GM12892 (cell line): ENCODE data around the gene EXOC6B.

ENCODE experiments used
- POLR2A ChIP-seq: IDR thresholded peaks from 2 replicates; pipeline ENCODE4 v1.6.1; 2011; ENCODE audit warnings: low read depth, low read length, control low read depth
- POLR2AphosphoS5 ChIP-seq: IDR thresholded peaks from 2 replicates; pipeline ENCODE4 v1.6.1; 2011; ENCODE audit warnings: low read depth, low read length, control low read depth
- TAF1 ChIP-seq: IDR thresholded peaks from 2 replicates; pipeline ENCODE4 v1.6.1; 2011; ENCODE audit warnings: low read depth, mild to moderate bottlenecking, control low read depth, low read length, borderline replicate concordance

DNA sequence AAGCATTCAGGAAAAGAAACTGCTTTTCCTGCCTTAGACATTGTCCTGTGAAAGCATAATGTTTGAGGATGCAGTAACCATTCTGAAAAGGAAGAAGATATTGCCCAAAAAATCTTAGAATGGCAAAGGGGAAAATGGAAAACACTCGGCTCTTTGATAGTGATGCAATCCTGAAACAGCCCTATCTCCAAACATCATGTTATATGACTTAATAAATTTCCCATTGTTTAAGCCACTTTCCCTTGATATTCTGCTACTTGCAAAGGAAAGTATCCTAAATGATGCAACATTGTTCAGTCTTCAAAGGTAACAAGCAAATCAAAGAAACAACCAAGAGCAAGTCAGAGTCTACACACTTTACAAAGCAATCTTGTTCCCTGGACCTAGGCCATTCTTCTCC, 78.5 kb downstream of the EXOC6B start:
- TF ChIP-seq POLR2A (no peak), POLR2AphosphoS5 (no peak), TAF1 (no peak)
